Endothelial cell (in vitro differentiated cells): ENCODE measurements around the gene ADRA2B. TPM values are rescaled to one million over a fixed set of nuclear protein-coding genes. Genes with fewer than 3 reads are reported as not detected.

Source experiments
- DNase-seq: peaks from one replicate; pipeline ENCODE4 v3.0.0; 2021; ENCODE audit warnings: low spot score
- H3K27ac Mint-ChIP-seq: one replicate; pipeline ENCODE4 v1.8.0; 2021; ENCODE audit warnings: mixed read lengths, inconsistent platforms; ENCODE audit not compliant: unreplicated experiment
- H3K27me3 Mint-ChIP-seq: one replicate; pipeline ENCODE4 v1.8.0; 2021; ENCODE audit warnings: mild to moderate bottlenecking, moderate library complexity, mixed read lengths, inconsistent platforms; ENCODE audit not compliant: unreplicated experiment
- H3K36me3 Mint-ChIP-seq: one replicate; pipeline ENCODE4 v1.8.0; 2021; ENCODE audit warnings: mild to moderate bottlenecking, low read depth, mixed read lengths, inconsistent platforms; ENCODE audit not compliant: unreplicated experiment
- H3K4me1 Mint-ChIP-seq: one replicate; pipeline ENCODE4 v1.8.0; 2021; ENCODE audit warnings: mild to moderate bottlenecking, mixed read lengths, inconsistent platforms; ENCODE audit not compliant: unreplicated experiment
- H3K4me3 Mint-ChIP-seq: one replicate; pipeline ENCODE4 v1.8.0; 2021; ENCODE audit warnings: mild to moderate bottlenecking, mixed read lengths, inconsistent platforms; ENCODE audit not compliant: unreplicated experiment
- H3K9me3 Mint-ChIP-seq: one replicate; pipeline ENCODE4 v1.8.0; 2021; ENCODE audit warnings: mixed read lengths, inconsistent platforms; ENCODE audit not compliant: unreplicated experiment
- CTCF ChIP-seq: fragments of 200-600 bp; sonication (generic); IDR thresholded peaks from one replicate; pipeline ENCODE4 v1.5.0; 2021; ENCODE audit warnings: antibody characterized with exemption; ENCODE audit not compliant: unreplicated experiment
- total RNA-seq: library from RNA; stranded (reverse); fragmentation: NEBNext Ultra II Directional; extraction: Animal tissue kit (Norgen Biotek cat#: 25700); gene quantifications from one replicate; pipeline ENCODE4 v1.2.1, GENCODE V29; 2021; ENCODE audit not compliant: unreplicated experiment

Gene ADRA2B
- total RNA-seq, 1 donor from 2014 or later: 0.46 TPM

DNA sequence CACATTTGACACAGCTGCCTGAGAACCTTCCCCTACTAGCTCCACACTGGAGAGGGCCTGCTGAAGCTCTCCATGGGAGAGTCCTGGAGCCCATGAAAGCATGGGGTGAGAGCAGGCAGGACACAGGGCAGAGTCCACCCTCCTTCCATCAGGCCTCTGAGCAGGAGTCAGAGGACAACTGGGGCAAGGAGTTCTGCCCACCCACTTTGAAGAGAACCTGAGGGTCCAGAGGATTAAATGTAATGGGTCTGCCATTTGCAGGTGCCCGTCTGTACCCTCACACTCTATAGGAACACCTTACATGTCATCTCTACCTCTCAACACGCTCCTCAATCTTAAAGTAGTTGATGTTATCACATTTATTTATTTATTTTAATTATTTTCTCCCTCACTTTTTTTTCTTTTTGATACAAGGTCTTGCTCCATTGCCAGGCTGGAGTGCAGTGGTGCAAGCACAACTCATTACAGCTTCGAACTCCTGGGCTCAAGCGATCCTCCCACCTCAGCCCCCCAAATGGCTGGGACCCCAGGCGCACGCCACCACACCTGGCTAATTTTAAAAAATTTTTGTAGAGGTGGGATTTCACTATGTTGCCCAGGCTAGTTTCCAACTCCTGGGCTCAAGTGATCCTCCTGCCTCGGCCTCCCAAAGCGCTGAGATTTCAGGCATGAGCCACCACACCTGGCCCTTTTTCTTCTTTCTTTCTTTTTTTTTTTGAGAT, 10.2 kb downstream of the ADRA2B start:
- Mint-ChIP-seq H3K27ac (no peak overlapping the region), H3K4me1 (peaks cover 10% of the 10 kb centered on the region), H3K27me3 (peaks cover 7% of the 10 kb centered on the region), H3K36me3 (peaks cover 5% of the 10 kb centered on the region), H3K4me3 (no peak overlapping the region), H3K9me3 (no peaks in the 10 kb centered on the region)
- no peak for DNase-seq
- TF ChIP-seq CTCF: no peak

GRCh38 chr2:96105152-96105915, 11.0 kb downstream of the ADRA2B start:
- no peak for TF ChIP-seq CTCF
- Mint-ChIP-seq H3K9me3 (no peaks in the 10 kb centered on the region), H3K4me3 (peak overlapping the region; percentile 79), H3K27ac (no peak overlapping the region), H3K27me3 (peaks cover 13% of the 10 kb centered on the region), H3K4me1 (peaks cover 10% of the 10 kb centered on the region), H3K36me3 (peaks cover 5% of the 10 kb centered on the region)
- DNase-seq: no peak

DNA sequence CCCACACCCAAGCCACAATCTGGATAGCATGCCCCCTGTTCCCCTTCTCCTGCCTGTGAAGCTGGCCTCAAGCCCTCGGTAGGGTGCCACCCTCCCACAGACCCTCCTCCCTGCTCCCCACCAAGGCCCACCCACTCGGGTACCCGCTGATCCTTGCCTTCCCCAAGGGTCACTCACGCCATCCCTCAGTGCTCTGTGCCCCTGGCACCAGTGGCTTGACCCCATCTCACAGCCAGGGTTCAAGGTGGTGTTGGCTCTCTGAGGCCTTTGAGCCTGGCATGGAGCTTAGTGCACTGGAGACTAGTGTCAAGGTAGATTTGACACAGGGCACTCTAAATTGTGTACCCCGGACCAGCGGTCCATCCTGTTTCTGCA, 11.9 kb downstream of the ADRA2B start:
- no peaks in the 10 kb centered on the region for H3K9me3 Mint-ChIP-seq
- no peak for TF ChIP-seq CTCF
- peaks cover 5% of the 10 kb centered on the region for H3K36me3 Mint-ChIP-seq
- H3K4me1 Mint-ChIP-seq: peaks cover 10% of the 10 kb centered on the region
- DNase-seq: no peak
- H3K27me3 Mint-ChIP-seq: peaks cover 15% of the 10 kb centered on the region
- no peak overlapping the region for H3K27ac Mint-ChIP-seq
- no peak overlapping the region for H3K4me3 Mint-ChIP-seq

GRCh38 chr2:96103761-96104486, 12.4 kb downstream of the ADRA2B start:
- Mint-ChIP-seq H3K4me1 (peaks cover 7% of the 10 kb centered on the region), H3K27ac (no peak overlapping the region), H3K4me3 (no peak overlapping the region), H3K27me3 (peaks cover 15% of the 10 kb centered on the region), H3K36me3 (peaks cover 5% of the 10 kb centered on the region), H3K9me3 (no peaks in the 10 kb centered on the region)
- no peak for TF ChIP-seq CTCF
- DNase-seq: no peak

- Mint-ChIP-seq H3K9me3 (no peaks in the 10 kb centered on the region), H3K36me3 (peaks cover 5% of the 10 kb centered on the region), H3K4me3 (no peak overlapping the region), H3K27ac (no peak overlapping the region), H3K4me1 (peaks cover 3% of the 10 kb centered on the region), H3K27me3 (peaks cover 15% of the 10 kb centered on the region)
- no peak for TF ChIP-seq CTCF
- no peak for DNase-seq
These were observed 13.2 kb downstream of the ADRA2B start for GRCh38 chr2:96103187-96103601.
